H1 (cell line): Measurements from ENCODE around the gene ADM2. TPM values are rescaled to one million over a fixed set of nuclear protein-coding genes. Genes with fewer than 3 reads are reported as not detected.

Experiments used
- CTCF ChIA-PET: fragments of 300-600 bp; sonication (Branson Sonifier 250); formaldehyde crosslinking; loops from one replicate; lab custom pipeline; 2021; ENCODE audit not compliant: partially characterized antibody; lab: Charles Lee
- POLR2A ChIA-PET: fragments of 300-600 bp; sonication (Branson Sonifier 250); formaldehyde crosslinking; loops from one replicate; lab custom pipeline; 2021; ENCODE audit warnings: inconsistent platforms; ENCODE audit not compliant: partially characterized antibody; lab: Charles Lee
- DNase-seq, 2 experiments: peaks; one replicate each; pipeline versions ENCODE4 v3.0.0 to v3.0.0-alpha.2; 2010 to 2022; ENCODE audit warnings: low spot score in 2 of 2, low read depth in 1 of 2, mixed read lengths in 1 of 2
- FAIRE-seq: peaks from 2 replicates; lab custom pipeline; 2011; peaks lifted over from hg19 to GRCh38; lab: Jason Lieb, UNC
- H2AFZ ChIP-seq: 2 replicates; pipeline ENCODE4 v1.8.1; 2012; ENCODE audit warnings: low read length, inconsistent platforms
- H2AK5ac ChIP-seq: 2 replicates; pipeline ENCODE4 v1.6.1; 2013; ENCODE audit warnings: low read depth, low read length
- H2BK120ac ChIP-seq: replicated peaks from 2 replicates; pipeline ENCODE3; 2013; ENCODE audit warnings: low read depth, low read length, inconsistent platforms
- H2BK12ac ChIP-seq: 2 replicates; pipeline ENCODE4 v1.6.1; 2013; ENCODE audit warnings: low read depth, low read length
- H2BK15ac ChIP-seq: 2 replicates; pipeline ENCODE4 v1.6.1; 2013; ENCODE audit warnings: low read length
- H2BK20ac ChIP-seq: 2 replicates; pipeline ENCODE4 v1.6.1; 2013; ENCODE audit warnings: low read length
- H2BK5ac ChIP-seq: 2 replicates; pipeline ENCODE4 v1.6.1; 2013; ENCODE audit warnings: low read depth, low read length
- H3K14ac ChIP-seq: 2 replicates; pipeline ENCODE4 v1.6.1; 2013; ENCODE audit warnings: inconsistent platforms; ENCODE audit not compliant: insufficient read length
- H3K18ac ChIP-seq: 2 replicates; pipeline ENCODE4 v1.6.1; 2013; ENCODE audit warnings: low read length; ENCODE audit errors: extremely low read depth
- H3K23ac ChIP-seq: 2 replicates; pipeline ENCODE4 v1.6.1; 2013; ENCODE audit warnings: inconsistent platforms; ENCODE audit not compliant: insufficient read length
- H3K23me2 ChIP-seq: 2 replicates; pipeline ENCODE4 v1.6.1; 2013; ENCODE audit warnings: low read depth, low read length
- H3K27ac ChIP-seq: 2 replicates; pipeline ENCODE4 v1.6.1; 2011; ENCODE audit warnings: low read depth, low read length, inconsistent platforms
- H3K27me3 ChIP-seq, 4 experiments: replicated peaks in 1 of 4; 1 replicate in 1 of 4; 2 replicates in 3 of 4; pipeline versions ENCODE4 v1.6.1 to v1.8.1; 2011 to 2013; ENCODE audit warnings: low read length in 3 of 4, mild to moderate bottlenecking in 3 of 4, inconsistent platforms in 2 of 4, mixed read lengths in 2 of 4, moderate library complexity in 1 of 4; ENCODE audit not compliant: control insufficient read depth in 3 of 4, insufficient read depth in 3 of 4; ENCODE audit errors: extremely low read depth in 1 of 4
- H3K36me3 ChIP-seq, 4 experiments: 2 replicates each; pipeline versions ENCODE4 v1.6.1 to v1.8.1; 2011 to 2013; ENCODE audit warnings: mild to moderate bottlenecking in 4 of 4, low read length in 3 of 4, moderate library complexity in 2 of 4, control low read depth in 1 of 4, inconsistent platforms in 1 of 4; ENCODE audit not compliant: insufficient read depth in 4 of 4, control insufficient read depth in 2 of 4
- H3K4ac ChIP-seq: replicated peaks from 2 replicates; pipeline ENCODE3; 2013; ENCODE audit warnings: low read length, low read depth, mixed read lengths, inconsistent platforms; ENCODE audit not compliant: insufficient read length
- H3K4me1 ChIP-seq, 4 experiments: replicated peaks in 1 of 4; 1 replicate in 1 of 4; 2 replicates in 3 of 4; pipeline versions ENCODE4 v1.6.1 to v1.8.1; 2011 to 2013; ENCODE audit warnings: low read length in 3 of 4, inconsistent platforms in 2 of 4, mixed read lengths in 1 of 4; ENCODE audit not compliant: insufficient read depth in 4 of 4, control insufficient read depth in 3 of 4
- H3K4me2 ChIP-seq, 2 experiments: 2 replicates each; pipeline versions ENCODE4 v1.6.1 to v1.8.1; 2011 to 2013; ENCODE audit warnings: low read depth in 2 of 2, low read length in 2 of 2, control low read depth in 1 of 2, inconsistent platforms in 1 of 2, mild to moderate bottlenecking in 1 of 2; ENCODE audit not compliant: insufficient read depth in 1 of 2
- H3K4me3 ChIP-seq, 4 experiments: fragments of 200-600, 300-600 bp in 1 of 4; sonication (generic), shearing (Covaris generic), sonication (Bioruptor Twin) in 1 of 4; 2 replicates each; pipeline versions ENCODE4 v1.5.1 to v1.8.1; 2011 to 2016; ENCODE audit warnings: low read length in 4 of 4, low read depth in 3 of 4, control low read depth in 2 of 4, inconsistent platforms in 2 of 4, mild to moderate bottlenecking in 2 of 4, mixed read lengths in 1 of 4, moderate library complexity in 1 of 4; ENCODE audit not compliant: insufficient read depth in 2 of 4; ENCODE audit errors: extremely low read depth in 1 of 4
- H3K56ac ChIP-seq: replicated peaks from 2 replicates; pipeline ENCODE3; 2013; ENCODE audit warnings: low read depth, mild to moderate bottlenecking, mixed read lengths, low read length, inconsistent platforms; ENCODE audit not compliant: insufficient read length
- H3K79me1 ChIP-seq: 2 replicates; pipeline ENCODE4 v1.6.1; 2013; ENCODE audit warnings: low read depth, low read length, control low read depth
- H3K79me2 ChIP-seq, 2 experiments: 2 replicates each; pipeline versions ENCODE4 v1.6.1 to v1.8.1; 2012 to 2013; ENCODE audit warnings: low read length in 2 of 2, mild to moderate bottlenecking in 2 of 2, inconsistent platforms in 1 of 2; ENCODE audit not compliant: insufficient read depth in 2 of 2, control insufficient read depth in 1 of 2
- H3K9ac ChIP-seq, 4 experiments: replicated peaks in 1 of 4; 1 replicate in 1 of 4; 2 replicates in 3 of 4; pipeline versions ENCODE4 v1.6.1 to v1.8.1; 2011 to 2013; ENCODE audit warnings: low read depth in 3 of 4, low read length in 3 of 4, control low read depth in 2 of 4, mild to moderate bottlenecking in 2 of 4, moderate library complexity in 2 of 4, inconsistent platforms in 1 of 4; ENCODE audit errors: extremely low read depth in 1 of 4
- H3K9me3 ChIP-seq, 2 experiments: 2 replicates each; pipeline versions ENCODE4 v1.6.1 to v1.8.1; 2012 to 2013; ENCODE audit warnings: mild to moderate bottlenecking in 2 of 2, moderate library complexity in 2 of 2, control low read depth in 1 of 2, inconsistent platforms in 1 of 2, low read depth in 1 of 2, low read length in 1 of 2, mixed read lengths in 1 of 2; ENCODE audit not compliant: insufficient read depth in 2 of 2
- H4K20me1 ChIP-seq, 2 experiments: replicated peaks in 1 of 2; 2 replicates each; pipeline versions ENCODE3 to v1.8.1; 2011 to 2013; ENCODE audit warnings: inconsistent platforms in 2 of 2, low read length in 2 of 2, mild to moderate bottlenecking in 1 of 2; ENCODE audit not compliant: insufficient read depth in 2 of 2, control insufficient read depth in 1 of 2
- H4K5ac ChIP-seq: 2 replicates; pipeline ENCODE4 v1.6.1; 2013; ENCODE audit warnings: low read length, low read depth, mixed read lengths, inconsistent platforms; ENCODE audit not compliant: insufficient read length
- H4K8ac ChIP-seq: 2 replicates; pipeline ENCODE4 v1.8.0; 2013; ENCODE audit warnings: mild to moderate bottlenecking, moderate library complexity, low read length, inconsistent platforms; ENCODE audit not compliant: insufficient read depth; ENCODE audit errors: extremely low read depth
- H4K91ac ChIP-seq: replicated peaks from 2 replicates; pipeline ENCODE3; 2013; ENCODE audit warnings: low read length, mixed read lengths, inconsistent platforms; ENCODE audit not compliant: insufficient read length
- ASH2L ChIP-seq: fragments of 200-600, 300-600 bp; sonication (generic); IDR thresholded peaks from one replicate; pipeline ENCODE4 v1.7.1; 2017; ENCODE audit warnings: low read length
- EP300 ChIP-seq, 2 experiments: IDR thresholded peaks; 1 replicate in 1 of 2; 2 replicates in 1 of 2; pipeline ENCODE4 v1.6.1; 2011 to 2012; ENCODE audit warnings: low read depth in 2 of 2, low read length in 2 of 2, mild to moderate bottlenecking in 2 of 2, borderline replicate concordance in 1 of 2, inconsistent platforms in 1 of 2, moderate library complexity in 1 of 2
- GTF2F1 ChIP-seq: IDR thresholded peaks from 2 replicates; pipeline ENCODE4 v1.6.1; 2012; ENCODE audit warnings: low read depth, low read length, improper control_type of control experiment, borderline replicate concordance
- HDAC6 ChIP-seq: IDR thresholded peaks from one replicate; pipeline ENCODE4 v1.7.1; 2012; ENCODE audit warnings: low read depth, mild to moderate bottlenecking, inconsistent platforms, low read length, moderate library complexity
- MAX ChIP-seq: IDR thresholded peaks from 2 replicates; pipeline ENCODE4 v1.6.1; 2012; ENCODE audit warnings: inconsistent platforms
- NRF1 ChIP-seq: IDR thresholded peaks from 2 replicates; pipeline ENCODE4 v1.6.1; 2011; ENCODE audit warnings: mild to moderate bottlenecking, low read depth, low read length, improper control_type of control experiment
- POLR2A ChIP-seq, 2 experiments: IDR thresholded peaks; 1 replicate in 1 of 2; 2 replicates in 1 of 2; pipeline ENCODE4 v1.6.1; 2011; ENCODE audit warnings: low read depth in 2 of 2, low read length in 2 of 2, mild to moderate bottlenecking in 2 of 2; ENCODE audit errors: control extremely low read depth in 1 of 2
- SIX5 ChIP-seq: IDR thresholded peaks from 2 replicates; pipeline ENCODE4 v1.6.1; 2011; ENCODE audit warnings: mild to moderate bottlenecking, low read depth, low read length
- SRF ChIP-seq: IDR thresholded peaks from 2 replicates; pipeline ENCODE4 v1.6.1; 2011; ENCODE audit warnings: mild to moderate bottlenecking, low read depth, low read length, moderate library complexity
- TAF1 ChIP-seq: IDR thresholded peaks from 2 replicates; pipeline ENCODE4 v1.6.1; 2011; ENCODE audit warnings: mild to moderate bottlenecking, low read depth, low read length
- TCF12 ChIP-seq: IDR thresholded peaks from 2 replicates; pipeline ENCODE4 v1.6.1; 2011; ENCODE audit warnings: low read depth, mild to moderate bottlenecking, low read length
- WGBS, 2 experiments: shearing (Covaris generic) in 1 of 2; methylation state at CpG; one replicate each; pipeline versions ENCODE4 v1.1.6 to v1.1.7; 2013 to 2015; ENCODE audit warnings: low lambda C conversion rate in 2 of 2, mixed read lengths in 2 of 2, inconsistent platforms in 1 of 2, low coverage in 1 of 2, missing lambda C conversion rate in 1 of 2; ENCODE audit not compliant: insufficient replicate concordance in 2 of 2, insufficient coverage in 1 of 2, insufficient read length in 1 of 2; ENCODE audit errors: extremely low coverage in 1 of 2, missing lambda C conversion rate in 1 of 2; 5-methylcytosine and 5-hydroxymethylcytosine counted together
- polyA plus RNA-seq, 7 experiments: library from polyadenylated mRNA; depleted of rRNA in 3 of 7; stranded (reverse) in 5 of 7; unstranded in 2 of 7; fragments of >200 nt in 5 of 7; fragments of 200-250 nt in 2 of 7; gene quantifications; 1 replicate in 5 of 7; 2 replicates in 1 of 7; 4 replicates in 1 of 7; pipeline versions ENCODE4 v1.2.1 to v1.2.3, GENCODE V29; 2011 to 2013; ENCODE audit warnings: missing spikeins in 2 of 7, mixed read lengths in 2 of 7
- total RNA-seq: library from RNA; stranded (reverse); fragmentation: NEBNext Ultra II Directional; extraction: Animal tissue kit (Norgen Biotek cat#: 25700); gene quantifications from 2 replicates; pipeline ENCODE4 v1.2.1, GENCODE V29; 2021

ADM2 gene
- total and polyA plus RNA-seq, 2 of the 8 experiments (the other 6 are each of a cell fraction or from before 2014, with no cell fraction given) = 3.3 to 7.5 TPM

- H2BK12ac ChIP-seq = no peak overlapping the region
- 86% methylated on average over 16 of the region's 21 CpGs; no CpG with 5 or more reads in 1 of the 2 experiments for WGBS, 2 experiments
- H3K4me3 ChIP-seq = no peak overlapping the region
- H2AFZ ChIP-seq = no peak overlapping the region
- peaks cover 0 to 59% of the 10 kb centered on the region in 2 experiments; a peak in 3 of 4 replicates for H3K79me2 ChIP-seq
- FAIRE-seq = no peak
- no peak overlapping the region for H3K4me2 ChIP-seq
- H2BK15ac ChIP-seq = no peak overlapping the region
- POLR2A ChIA-PET = interaction anchor here (1.2 to 2.8 kb wide), 6 partner anchors 11 to 31 kb away, joined by 3 to 7 read pairs (median 4); partner anchors contain the start of gene MIOX
- no peak overlapping the region for H2BK120ac ChIP-seq
- H3K23me2 ChIP-seq = peaks cover 8% of the 10 kb centered on the region; the same call in 1 of the 2 replicates
- H2AK5ac ChIP-seq = no peak overlapping the region
- H3K14ac ChIP-seq = no peak overlapping the region
- no peak overlapping the region for H3K23ac ChIP-seq
- peaks cover 0 to 29% (median 18%) of the 10 kb centered on the region in 4 experiments; a peak in 6 of 7 replicates for H3K4me1 ChIP-seq
- DNase-seq = no peak
- H3K27ac ChIP-seq = no peak overlapping the region
- TF ChIP-seq MAX (no peak), EP300 (IDR thresholded peaks at IDR 0.05; ENCODE audit: borderline replicate concordance in 1 of 2, low read depth in 2 of 2, low read length in 2 of 2) (no peak), HDAC6 (no peak), NRF1 (no peak), TCF12 (no peak), TAF1 (no peak), POLR2A (IDR thresholded peaks at IDR 0.05; ENCODE audit: control extremely low read depth in 1 of 2, low read depth in 2 of 2, low read length in 2 of 2) (no peak), GTF2F1 (no peak), SIX5 (no peak), SRF (no peak), ASH2L (no peak)
- H4K91ac ChIP-seq = no peak overlapping the region
- CTCF ChIA-PET = interaction anchor here (0.6 to 9.1 kb wide), 9 partner anchors 14 to 221 kb away, joined by 3 to 60 read pairs (median 4); partner anchors contain the start of gene HDAC10
- no peak overlapping the region for H4K8ac ChIP-seq
- H3K79me1 ChIP-seq = peaks cover 34% of the 10 kb centered on the region
- H4K5ac ChIP-seq = no peak overlapping the region
- H3K36me3 ChIP-seq = peaks cover 7 to 15% (median 12%) of the 10 kb centered on the region in 4 experiments; a peak in 6 of 8 replicates
- H3K4ac ChIP-seq = no peak overlapping the region
- H3K9ac ChIP-seq = no peak overlapping the region
- H2BK20ac ChIP-seq = no peak overlapping the region
- no peak overlapping the region for H3K56ac ChIP-seq
- no peaks in the 10 kb centered on the region; a peak in 1 of 7 replicates for H3K27me3 ChIP-seq
- no peaks in the 10 kb centered on the region for H3K9me3 ChIP-seq
- no peak overlapping the region for H3K18ac ChIP-seq
- peaks cover 41 to 57% of the 10 kb centered on the region in 2 experiments for H4K20me1 ChIP-seq
- H2BK5ac ChIP-seq = no peak overlapping the region
These were observed 10.0 kb upstream of the ADM2 start for GRCh38 chr22:50471197-50471847.
